Thyroid gland (tissue), 4 donors: ENCODE data around the gene ANK3.

Experiments
- CTCF ChIP-seq, 6 experiments: fragments of 200-600 bp in 3 of 6; fragments of 450-650 bp in 3 of 6; sonication (generic) in 3 of 6; IDR thresholded peaks; one replicate each; pipeline ENCODE4 v1.5.1; 2016 to 2019; ENCODE audit warnings: antibody characterized with exemption in 6 of 6, mild to moderate bottlenecking in 2 of 6, inconsistent platforms in 1 of 6, moderate library complexity in 1 of 6
- POLR2A ChIP-seq, 2 donors: fragments of 450-650 bp; IDR thresholded peaks; one replicate each; pipeline ENCODE4 v1.6.1; 2017; ENCODE audit warnings: antibody characterized with exemption in 2 of 2, mild to moderate bottlenecking in 2 of 2, moderate library complexity in 1 of 2

GRCh38 chr10:60403168-60403873 is 13.6 kb upstream of the ANK3 start:
- TF ChIP-seq CTCF (IDR thresholded peaks at IDR 0.05) (no peak), POLR2A (IDR thresholded peaks at IDR 0.05) (no peak)
